WTC11 (cell line): Measurements from ENCODE around the gene MIR17HG. TPM values are rescaled to one million over a fixed set of nuclear protein-coding genes. Genes with fewer than 3 reads are reported as not detected.

Experiments used
- ATAC-seq: fragments of 200-7000 bp; cut with Tn5 transposase; 2 replicates; pipeline ENCODE4 v1.10.0; 2021; ENCODE audit warnings: mild to moderate bottlenecking, moderate library complexity
- CTCF ChIA-PET: fragments of 300-600 bp; sonication (Branson Sonifier 250); formaldehyde crosslinking; loops from one replicate; lab custom pipeline; 2021; ENCODE audit warnings: antibody characterized with exemption; lab: Charles Lee
- POLR2A ChIA-PET: fragments of 350-600 bp; sonication (Branson Sonifier 250); formaldehyde crosslinking; loops from one replicate; lab custom pipeline; 2021; ENCODE audit warnings: antibody characterized with exemption; lab: Charles Lee
- DNase-seq: peaks from one replicate; pipeline ENCODE4 v3.0.0; 2021; ENCODE audit warnings: low spot score
- H3K27ac Mint-ChIP-seq: 2 replicates; pipeline ENCODE4 v1.8.0; 2021; ENCODE audit warnings: mixed read lengths
- H3K27me3 Mint-ChIP-seq: 2 replicates; pipeline ENCODE4 v1.8.0; 2021; ENCODE audit warnings: low read depth, mild to moderate bottlenecking, moderate library complexity, mixed read lengths
- H3K36me3 Mint-ChIP-seq: 2 replicates; pipeline ENCODE4 v1.8.0; 2021; ENCODE audit warnings: mixed read lengths
- H3K4me1 Mint-ChIP-seq: 2 replicates; pipeline ENCODE4 v1.8.0; 2022; ENCODE audit warnings: mixed read lengths
- H3K4me3 Mint-ChIP-seq: 2 replicates; pipeline ENCODE4 v1.8.0; 2021; ENCODE audit warnings: mild to moderate bottlenecking, moderate library complexity, mixed read lengths
- H3K9me3 Mint-ChIP-seq: 2 replicates; pipeline ENCODE4 v1.8.0; 2021; ENCODE audit warnings: mixed read lengths
- AFF4 ChIP-seq: sonication (generic); formaldehyde crosslinking; IDR thresholded peaks from 2 replicates; pipeline ENCODE4 v1.8.1; 2023; ENCODE audit warnings: mild to moderate bottlenecking, missing genetic modification reagents, borderline replicate concordance
- AR ChIP-seq: fragments of 250-450 bp; sonication (Bioruptor Pico); IDR thresholded peaks from 2 replicates; pipeline ENCODE4 v1.9.0; 2021; ENCODE audit warnings: mild to moderate bottlenecking
- ERG ChIP-seq: fragments of 250-450 bp; sonication (Bioruptor Pico); IDR thresholded peaks from 2 replicates; pipeline ENCODE4 v1.8.0; 2021; ENCODE audit warnings: mild to moderate bottlenecking
- GTF2I ChIP-seq: fragments of 250-450 bp; sonication (Bioruptor Pico); conservative IDR thresholded peaks from 2 replicates; pipeline ENCODE4 v1.4.0; 2021; ENCODE audit warnings: mild to moderate bottlenecking
- IRF1 ChIP-seq: sonication (generic); formaldehyde crosslinking; IDR thresholded peaks from 2 replicates; pipeline ENCODE4 v1.8.0; 2023; ENCODE audit warnings: missing genetic modification reagents
- JAZF1 ChIP-seq: fragments of 250-450 bp; sonication (Bioruptor Pico); IDR thresholded peaks from 2 replicates; pipeline ENCODE4 v1.9.0; 2021; ENCODE audit warnings: moderate library complexity, mild to moderate bottlenecking, inconsistent platforms
- JUN ChIP-seq: sonication (generic); formaldehyde crosslinking; IDR thresholded peaks from 2 replicates; pipeline ENCODE4 v1.8.0; 2023; ENCODE audit warnings: mild to moderate bottlenecking, missing genetic modification reagents
- MLX ChIP-seq: sonication (generic); formaldehyde crosslinking; IDR thresholded peaks from 2 replicates; pipeline ENCODE4 v1.8.1; 2023; ENCODE audit warnings: mild to moderate bottlenecking, missing genetic modification reagents, moderate library complexity
- NFATC4 ChIP-seq: fragments of 250-450 bp; sonication (Bioruptor Pico); IDR thresholded peaks from 2 replicates; pipeline ENCODE4 v1.9.0; 2021; ENCODE audit warnings: mild to moderate bottlenecking
- PREB ChIP-seq: sonication (generic); formaldehyde crosslinking; IDR thresholded peaks from 2 replicates; pipeline ENCODE4 v1.8.1; 2022; ENCODE audit warnings: mild to moderate bottlenecking, missing genetic modification reagents, moderate library complexity, borderline replicate concordance
- SOX15 ChIP-seq: fragments of 250-450 bp; sonication (Bioruptor Pico); IDR thresholded peaks from 2 replicates; pipeline ENCODE4 v1.9.0; 2021; ENCODE audit warnings: mild to moderate bottlenecking
- TCF7 ChIP-seq: sonication (generic); formaldehyde crosslinking; IDR thresholded peaks from 2 replicates; pipeline ENCODE4 v1.8.0; 2022; ENCODE audit warnings: mild to moderate bottlenecking, low read depth, missing genetic modification reagents, moderate library complexity
- TEAD1 ChIP-seq: sonication (generic); formaldehyde crosslinking; IDR thresholded peaks from 2 replicates; pipeline ENCODE4 v1.8.0; 2022; ENCODE audit warnings: mild to moderate bottlenecking, missing genetic modification reagents
- ZNF416 ChIP-seq: fragments of 250-450 bp; sonication (Bioruptor Pico); IDR thresholded peaks from 2 replicates; pipeline ENCODE4 v1.9.0; 2021; ENCODE audit warnings: mild to moderate bottlenecking, inconsistent platforms
- ZNF425 ChIP-seq: fragments of 250-450 bp; sonication (Bioruptor Pico); conservative IDR thresholded peaks from 2 replicates; pipeline ENCODE4 v1.9.0; 2021; ENCODE audit warnings: mild to moderate bottlenecking
- ZNF532 ChIP-seq: fragments of 250-450 bp; sonication (Bioruptor Pico); IDR thresholded peaks from 2 replicates; pipeline ENCODE4 v1.9.0; 2021; ENCODE audit warnings: mild to moderate bottlenecking, borderline replicate concordance
- total RNA-seq: library from RNA; stranded (reverse); gene quantifications from 3 replicates; pipeline ENCODE4 v1.2.3, GENCODE V29; 2021
- TF ChIP-seq, protein P1 (sequence below): fragments of 250-450 bp; sonication (Bioruptor Pico); IDR thresholded peaks from 2 replicates; pipeline ENCODE4 v1.9.0; 2021; ENCODE audit warnings: mild to moderate bottlenecking

Gene MIR17HG
- total RNA-seq, 1 experiment from 2014 or later = 37.1 TPM

DNA sequence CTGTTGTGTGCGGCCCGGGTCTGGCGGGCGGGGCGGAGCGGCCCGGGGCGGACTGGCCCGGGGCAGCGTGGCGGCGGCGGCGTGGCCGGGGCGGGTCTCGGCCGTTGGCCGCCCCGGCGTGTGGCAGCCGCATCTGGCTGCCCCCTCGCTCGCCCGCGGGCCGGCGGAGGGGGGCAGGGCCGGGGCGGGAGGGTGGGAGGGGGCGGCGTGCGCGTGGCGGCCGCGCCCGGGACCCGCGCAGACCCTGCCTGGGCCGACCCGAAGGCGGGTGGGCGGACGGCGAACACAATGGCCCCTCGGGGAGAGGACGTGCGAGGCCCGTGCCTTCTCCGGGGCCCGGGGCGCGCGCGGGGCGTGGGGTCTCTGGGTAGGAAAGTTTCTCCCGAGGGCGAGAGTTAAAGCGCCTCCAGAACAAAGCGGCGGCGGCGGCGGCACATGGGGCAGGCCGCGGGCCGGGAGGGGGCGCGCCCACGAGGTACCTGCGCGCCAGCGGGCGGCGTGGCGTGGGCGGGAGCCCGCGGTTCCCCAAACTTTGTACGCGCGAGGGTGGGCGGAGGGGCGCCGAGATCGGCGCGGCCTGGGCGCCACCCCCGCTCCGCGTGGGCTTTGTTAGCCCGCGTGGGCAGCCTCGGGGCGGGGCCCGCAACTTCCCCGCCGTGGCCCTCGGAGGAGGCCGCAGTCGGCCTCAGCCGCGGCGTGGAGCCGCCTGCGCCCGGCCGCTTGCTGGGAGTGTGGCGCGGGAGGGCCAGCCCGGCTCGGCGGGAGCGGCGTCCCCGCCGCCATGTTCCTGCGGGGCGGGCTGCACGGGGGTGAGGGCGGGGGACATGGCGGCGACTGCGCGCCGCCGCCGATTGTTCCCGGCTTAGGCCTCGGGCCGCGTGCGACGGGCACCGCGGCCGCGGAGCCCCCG lies 764 bp downstream of the MIR17HG start:
- H3K9me3 Mint-ChIP-seq = no peaks in the 10 kb centered on the region
- ChIA-PET POLR2A (no interaction called here), CTCF (no interaction called here)
- no peak overlapping the region for H3K27ac Mint-ChIP-seq
- no peak overlapping the region for H3K4me3 Mint-ChIP-seq
- ATAC-seq (peak; percentile 36), DNase-seq (peak; percentile 19)
- 0 out of 2 replicates have a peak, but pooled peaks cover 3% of the 10 kb centered on the region for H3K27me3 Mint-ChIP-seq
- H3K4me1 Mint-ChIP-seq = peaks cover 41% of the 10 kb centered on the region
- H3K36me3 Mint-ChIP-seq = peaks cover 44% of the 10 kb centered on the region
- TF ChIP-seq TCF7 (CRISPR knock-in tag) (0 out of 2 replicates have a peak, but pooled peaks have one; percentile 56), SOX15 (no peak), JUN (CRISPR knock-in tag) (peak; percentile 77), NFATC4 (CRISPR knock-in tag) (0 out of 2 replicates have a peak, but pooled peaks have one; percentile 44), IRF1 (CRISPR knock-in tag) (no peak), TEAD1 (CRISPR knock-in tag) (peak; percentile 29; the same call in 1 of the 2 replicates), AFF4 (no peak), AR (no peak), JAZF1 (CRISPR knock-in tag) (no peak), ZNF532 (0 out of 2 replicates have a peak, but pooled peaks have one; percentile 46), MLX (CRISPR knock-in tag) (no peak), GTF2I (CRISPR knock-in tag) (no peak), ERG (CRISPR knock-in tag) (no peak), ZNF425 (CRISPR knock-in tag) (0 out of 2 replicates have a peak, but pooled peaks have one; percentile 39), ZNF416 (CRISPR knock-in tag) (peak; percentile 94), PREB (CRISPR knock-in tag) (no peak)
- TF ChIP-seq, protein P1, sequence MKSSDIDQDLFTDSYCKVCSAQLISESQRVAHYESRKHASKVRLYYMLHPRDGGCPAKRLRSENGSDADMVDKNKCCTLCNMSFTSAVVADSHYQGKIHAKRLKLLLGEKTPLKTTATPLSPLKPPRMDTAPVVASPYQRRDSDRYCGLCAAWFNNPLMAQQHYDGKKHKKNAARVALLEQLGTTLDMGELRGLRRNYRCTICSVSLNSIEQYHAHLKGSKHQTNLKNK (CRISPR knock-in tag) = no peak; the same call in 1 of the 2 replicates
